HFFc6 (cell line): ENCODE data around the gene DTNB. TPM values are rescaled to one million over a fixed set of nuclear protein-coding genes. Genes with fewer than 3 reads are reported as not detected.
A peak's percentile ranks its signal among the peaks of the same experiment; 100 is the strongest.

Experiments
- DNase-seq: peaks from one replicate; pipeline ENCODE4 v3.0.0-alpha.2; 2018
- H3K27ac Mint-ChIP-seq: 2 replicates; pipeline ENCODE4 v1.8.0; 2020; ENCODE audit warnings: mild to moderate bottlenecking, mixed read lengths
- H3K27me3 Mint-ChIP-seq: 2 replicates; pipeline ENCODE4 v1.8.0; 2021; ENCODE audit warnings: mild to moderate bottlenecking, moderate library complexity, mixed read lengths; ENCODE audit not compliant: insufficient read depth
- H3K36me3 Mint-ChIP-seq: 2 replicates; pipeline ENCODE4 v1.8.0; 2021; ENCODE audit warnings: low read depth, mixed read lengths
- H3K4me1 Mint-ChIP-seq: 2 replicates; pipeline ENCODE4 v1.8.0; 2020; ENCODE audit warnings: low read depth, mixed read lengths
- H3K4me3 Mint-ChIP-seq: 2 replicates; pipeline ENCODE4 v1.8.0; 2020; ENCODE audit warnings: mild to moderate bottlenecking, moderate library complexity, mixed read lengths
- H3K9me3 Mint-ChIP-seq: 2 replicates; pipeline ENCODE4 v1.8.0; 2020; ENCODE audit warnings: mild to moderate bottlenecking, mixed read lengths
- CTCF ChIP-seq: fragments of 200-600 bp; sonication (generic); IDR thresholded peaks from 2 replicates; pipeline ENCODE4 v1.5.0; 2021; ENCODE audit warnings: antibody characterized with exemption, mild to moderate bottlenecking
- total RNA-seq, 6 experiments: library from RNA; stranded (reverse); fragmentation: NEBNext Ultra II Directional; extraction: Animal tissue kit (Norgen Biotek cat#: 25700); gene quantifications; 2 replicates in 1 of 6; 3 replicates in 5 of 6; pipeline ENCODE4 v1.2.3, GENCODE V29; 2021

DTNB gene
- total RNA-seq, 6 experiments from 2014 or later = 4.2 to 6.2 (median 4.7) TPM

DNA sequence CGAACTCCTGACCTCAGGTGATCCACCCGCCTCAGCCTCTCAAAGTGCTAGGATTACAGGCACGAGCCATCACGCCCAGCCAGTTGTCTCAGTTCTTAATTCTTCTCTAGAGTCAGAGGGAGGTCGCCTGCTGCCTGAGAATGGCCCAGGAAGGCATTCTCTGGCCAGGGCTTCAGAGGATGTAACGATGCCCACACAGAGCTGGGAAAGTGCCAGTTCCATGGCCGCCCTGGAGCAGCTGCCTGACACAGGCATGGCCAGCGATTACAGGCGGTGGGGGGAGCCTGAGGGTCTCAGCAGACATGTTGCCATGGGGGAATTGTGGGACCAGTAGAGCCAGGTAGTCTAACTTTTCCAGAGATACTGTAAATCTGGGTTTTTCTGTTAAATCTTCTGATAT is 306.1 kb downstream of the DTNB start:
- Mint-ChIP-seq H3K27me3 (peaks cover 10% of the 10 kb centered on the region), H3K4me1 (peaks cover 5% of the 10 kb centered on the region), H3K9me3 (no peaks in the 10 kb centered on the region), H3K36me3 (no peaks in the 10 kb centered on the region), H3K4me3 (no peak overlapping the region), H3K27ac (no peak overlapping the region)
- TF ChIP-seq CTCF = no peak
- no peak for DNase-seq

DNA sequence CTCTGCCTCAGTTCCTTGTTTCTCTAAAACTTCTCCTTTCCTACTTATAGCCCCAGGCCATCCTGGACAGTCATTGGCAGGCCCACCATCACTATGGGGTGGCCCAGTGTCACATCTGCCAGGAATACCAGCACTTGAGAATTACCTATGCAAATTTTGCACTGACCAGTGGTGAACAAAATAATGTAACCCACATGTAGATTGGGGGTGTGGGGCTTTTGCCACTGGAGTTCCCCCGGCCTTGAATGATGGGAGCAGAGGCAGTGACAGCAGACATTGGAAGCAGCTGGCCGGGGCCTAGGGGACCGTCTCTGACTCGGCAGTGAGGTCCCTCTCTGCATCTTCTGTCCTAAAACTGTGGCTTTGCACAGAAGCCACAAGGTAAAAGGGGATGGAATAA is 306.7 kb downstream of the DTNB start:
- Mint-ChIP-seq H3K4me3 (no peak overlapping the region), H3K27me3 (peaks cover 10% of the 10 kb centered on the region), H3K9me3 (no peaks in the 10 kb centered on the region), H3K4me1 (peaks cover 12% of the 10 kb centered on the region), H3K27ac (no peak overlapping the region), H3K36me3 (no peaks in the 10 kb centered on the region)
- DNase-seq = no peak
- no peak for TF ChIP-seq CTCF

DNA sequence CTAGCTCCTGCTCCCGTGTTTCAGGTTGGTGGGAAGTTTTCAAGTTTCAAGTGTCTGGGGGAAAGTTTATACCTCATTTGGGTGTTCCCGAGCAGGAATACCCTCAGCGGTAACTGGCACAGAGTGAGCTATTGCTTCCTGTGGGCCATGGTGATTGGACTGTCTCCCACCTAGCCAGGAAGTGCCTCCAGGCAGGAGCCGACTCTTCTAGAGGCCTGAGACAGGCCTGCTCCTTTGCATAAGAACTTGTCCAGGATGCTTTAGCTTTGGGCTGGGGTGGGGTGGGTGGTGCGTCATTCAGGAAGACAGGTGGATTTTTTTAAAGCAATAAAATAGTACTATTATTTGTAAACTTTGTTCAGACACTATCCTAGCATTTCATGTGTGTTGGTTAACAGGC is 308.1 kb downstream of the DTNB start:
- DNase-seq = no peak
- no peak overlapping the region for H3K4me3 Mint-ChIP-seq
- no peak overlapping the region for H3K27ac Mint-ChIP-seq
- TF ChIP-seq CTCF = no peak
- H3K27me3 Mint-ChIP-seq = peaks cover 10% of the 10 kb centered on the region
- no peaks in the 10 kb centered on the region for H3K36me3 Mint-ChIP-seq
- H3K9me3 Mint-ChIP-seq = no peaks in the 10 kb centered on the region
- peaks cover 14% of the 10 kb centered on the region for H3K4me1 Mint-ChIP-seq

GRCh38 chr2:25363733-25364132 is 309.6 kb downstream of the DTNB start:
- TF ChIP-seq CTCF = no peak
- no peaks in the 10 kb centered on the region for H3K9me3 Mint-ChIP-seq

GRCh38 chr2:25362434-25363145 is 310.8 kb downstream of the DTNB start:
- peaks cover 7% of the 10 kb centered on the region for H3K27me3 Mint-ChIP-seq
- DNase-seq = no peak

More at GRCh38 chr2:25363733-25364132, 309.6 kb downstream of the DTNB start:
- H3K27me3 Mint-ChIP-seq = peaks cover 7% of the 10 kb centered on the region
- no peaks in the 10 kb centered on the region for H3K36me3 Mint-ChIP-seq
- H3K4me1 Mint-ChIP-seq = peaks cover 14% of the 10 kb centered on the region
- H3K4me3 Mint-ChIP-seq = no peak overlapping the region
- DNase-seq = no peak
- no peak overlapping the region for H3K27ac Mint-ChIP-seq

More at GRCh38 chr2:25362434-25363145, 310.8 kb downstream of the DTNB start:
- Mint-ChIP-seq H3K36me3 (no peaks in the 10 kb centered on the region), H3K4me3 (peak overlapping the region; percentile 84), H3K4me1 (peaks cover 14% of the 10 kb centered on the region), H3K27ac (peak overlapping the region; percentile 62), H3K9me3 (no peaks in the 10 kb centered on the region)
- no peak for TF ChIP-seq CTCF
